Keratinocyte (primary cell): ENCODE measurements around the gene RPS19BP1. TPM values are rescaled to one million over a fixed set of nuclear protein-coding genes. Genes with fewer than 3 reads are reported as not detected.

Source experiments
- DNase-seq: peaks from one replicate; pipeline ENCODE4 v3.0.0-alpha.2; 2011; ENCODE audit warnings: low read depth, missing footprints, low spot score
- FAIRE-seq: peaks from 2 replicates; lab custom pipeline; 2011; peaks lifted over from hg19 to GRCh38; lab: Jason Lieb, UNC
- H2AFZ ChIP-seq: 2 replicates; pipeline ENCODE4 v1.6.0; 2012; ENCODE audit warnings: low read length, control low read depth, inconsistent platforms; ENCODE audit not compliant: control insufficient read depth
- H3K27ac ChIP-seq: 2 replicates; pipeline ENCODE4 v1.5.1; 2011; ENCODE audit warnings: low read length; ENCODE audit not compliant: control insufficient read depth, insufficient read depth
- H3K27me3 ChIP-seq: 3 replicates; pipeline ENCODE4 v1.6.0; 2011; ENCODE audit warnings: low read length; ENCODE audit not compliant: control insufficient read depth, insufficient read depth; ENCODE audit errors: extremely low read depth
- H3K36me3 ChIP-seq, 2 experiments: 2 replicates in 1 of 2; 3 replicates in 1 of 2; pipeline ENCODE4 v1.5.1; 2011; ENCODE audit warnings: low read length in 2 of 2, mild to moderate bottlenecking in 1 of 2; ENCODE audit not compliant: control insufficient read depth in 2 of 2, insufficient read depth in 2 of 2; ENCODE audit errors: extremely low read depth in 1 of 2
- H3K4me1 ChIP-seq: 3 replicates; pipeline ENCODE4 v1.5.1; 2011; ENCODE audit warnings: low read length; ENCODE audit not compliant: control insufficient read depth, insufficient read depth; ENCODE audit errors: extremely low read depth
- H3K4me2 ChIP-seq: 3 replicates; pipeline ENCODE4 v1.6.0; 2011; ENCODE audit warnings: low read depth, low read length; ENCODE audit not compliant: control insufficient read depth, insufficient read depth; ENCODE audit errors: extremely low read depth
- H3K4me3 ChIP-seq, 3 experiments: fragments of 200-600 bp in 1 of 3; sonication (generic) in 1 of 3; 2 replicates in 2 of 3; 3 replicates in 1 of 3; pipeline ENCODE4 v1.5.1; 2011 to 2016; ENCODE audit warnings: low read length in 3 of 3, mild to moderate bottlenecking in 3 of 3, control low read depth in 2 of 3, inconsistent platforms in 1 of 3, low read depth in 1 of 3, mixed read lengths in 1 of 3, mixed run types in 1 of 3, moderate library complexity in 1 of 3; ENCODE audit not compliant: control insufficient read depth in 2 of 3, insufficient read depth in 2 of 3; ENCODE audit errors: extremely low read depth in 1 of 3
- H3K79me2 ChIP-seq: 2 replicates; pipeline ENCODE4 v1.6.0; 2012; ENCODE audit warnings: low read length; ENCODE audit not compliant: control insufficient read depth, insufficient read depth
- H3K9ac ChIP-seq: 3 replicates; pipeline ENCODE4 v1.6.0; 2011; ENCODE audit warnings: low read length; ENCODE audit not compliant: control insufficient read depth, insufficient read depth; ENCODE audit errors: extremely low read depth
- H3K9me1 ChIP-seq: 3 replicates; pipeline ENCODE4 v1.6.0; 2011; ENCODE audit warnings: low read length; ENCODE audit not compliant: control insufficient read depth, insufficient read depth; ENCODE audit errors: extremely low read depth
- H3K9me3 ChIP-seq: 2 replicates; pipeline ENCODE4 v1.5.1; 2012; ENCODE audit warnings: low read depth, low read length; ENCODE audit not compliant: control insufficient read depth
- H4K20me1 ChIP-seq: 3 replicates; pipeline ENCODE4 v1.6.0; 2011; ENCODE audit warnings: low read length; ENCODE audit not compliant: control insufficient read depth, insufficient read depth; ENCODE audit errors: extremely low read depth
- CTCF ChIP-seq, 3 experiments: IDR thresholded peaks in 1 of 3; conservative IDR thresholded peaks in 1 of 3; optimal IDR thresholded peaks in 1 of 3; 2 replicates in 2 of 3; 3 replicates in 1 of 3; pipeline versions ENCODE3 to v1.5.1; 2011; ENCODE audit warnings: low read length in 3 of 3, mild to moderate bottlenecking in 3 of 3, moderate library complexity in 2 of 3, control low read depth in 1 of 3, inconsistent platforms in 1 of 3; ENCODE audit not compliant: insufficient read depth in 2 of 3; ENCODE audit errors: extremely low read depth in 1 of 3
- EZH2 ChIP-seq: IDR thresholded peaks from one replicate; pipeline ENCODE4 v1.6.1; 2012; ENCODE audit warnings: inconsistent platforms, mild to moderate bottlenecking, low read length, moderate library complexity
- dilution Hi-C: fragments of 300-500 bp; cut with MboI; formaldehyde crosslinking; loops from one replicate; pipeline ENCODE4 v1.7.0; 2020; ENCODE audit warnings: low sequenced_read_pairs; ENCODE audit not compliant: extremely low pct_ligation_motif_present
- polyA plus RNA-seq, 5 experiments: library from polyadenylated mRNA; depleted of rRNA in 3 of 5; stranded (reverse) in 3 of 5; stranded (forward) in 1 of 5; unstranded in 1 of 5; fragments of >200 nt; gene quantifications; 1 replicate in 1 of 5; 2 replicates in 3 of 5; 3 replicates in 1 of 5; pipeline versions ENCODE4 v1.2.1 to v1.2.3, GENCODE V29; 2011 to 2012; ENCODE audit warnings: missing spikeins in 2 of 5, low read depth in 1 of 5, low replicate concordance in 1 of 5

The RPS19BP1 gene
- polyA plus RNA-seq, 1 donor (not counting 4 experiments of a cell fraction or from before 2014, with no cell fraction given), result 67.3 TPM

- H3K9me1 ChIP-seq, result no peaks in the 10 kb centered on the region
- H3K4me2 ChIP-seq, result no peak overlapping the region
- H3K27ac ChIP-seq, result no peak overlapping the region
- no peaks in the 10 kb centered on the region for H3K36me3 ChIP-seq
- dilution Hi-C loops, result no loop called here
- no peaks in the 10 kb centered on the region for H3K9me3 ChIP-seq
- no peaks in the 10 kb centered on the region for H4K20me1 ChIP-seq
- H3K4me1 ChIP-seq, result no peaks in the 10 kb centered on the region
- no peaks in the 10 kb centered on the region for H3K79me2 ChIP-seq
- DNase-seq, result no peak
- H3K9ac ChIP-seq, result no peak overlapping the region
- no peak overlapping the region for H2AFZ ChIP-seq
- FAIRE-seq, result no peak
- H3K27me3 ChIP-seq, result peaks cover 46% of the 10 kb centered on the region
- TF ChIP-seq EZH2 (no peak), CTCF (optimal IDR thresholded peaks at IDR 0.05 in 1 of 3, IDR thresholded peaks at IDR 0.05 in 1 of 3, conservative IDR thresholded peaks at IDR 0.05 in 1 of 3; ENCODE audit: extremely low read depth in 1 of 3, insufficient read depth in 2 of 3, low read length in 3 of 3) (no peak)
- H3K4me3 ChIP-seq, result no peak overlapping the region
Observed at GRCh38 chr22:39553429-39553828, 20.9 kb upstream of the RPS19BP1 start.

- FAIRE-seq (no peak), DNase-seq (no peak)
- Histone ChIP-seq H3K36me3 (no peaks in the 10 kb centered on the region), H3K9ac (no peak overlapping the region), H2AFZ (no peak overlapping the region), H3K9me1 (no peaks in the 10 kb centered on the region), H3K9me3 (no peaks in the 10 kb centered on the region), H3K27ac (no peak overlapping the region), H3K79me2 (no peaks in the 10 kb centered on the region), H3K27me3 (peaks cover 10% of the 10 kb centered on the region), H3K4me1 (no peaks in the 10 kb centered on the region), H3K4me3 (no peak overlapping the region), H3K4me2 (no peak overlapping the region), H4K20me1 (peaks cover 8% of the 10 kb centered on the region)
- no peak for TF ChIP-seq EZH2
- TF ChIP-seq CTCF (optimal IDR thresholded peaks at IDR 0.05 in 1 of 3, IDR thresholded peaks at IDR 0.05 in 1 of 3, conservative IDR thresholded peaks at IDR 0.05 in 1 of 3; ENCODE audit: extremely low read depth in 1 of 3, insufficient read depth in 2 of 3, low read length in 3 of 3), result no peak
- dilution Hi-C loops, result no loop called here
Observed at GRCh38 chr22:39547587-39547947, 15.0 kb upstream of the RPS19BP1 start.
